GM12801 (cell line): Measurements from ENCODE around the gene KRTAP4-11.
"Not testable (repeated sequence)": the region's sequence is repeated elsewhere in the genome, so short reads cannot be mapped to it uniquely, and the experiment has no call there.

Experiments used
- TF ChIP-seq, protein P1 (sequence below): IDR thresholded peaks from one replicate; pipeline ENCODE4 v1.5.1; 2011; ENCODE audit warnings: control low read depth; ENCODE audit not compliant: insufficient read length; ENCODE audit errors: extremely low read depth

KRTAP4-11 gene

DNA sequence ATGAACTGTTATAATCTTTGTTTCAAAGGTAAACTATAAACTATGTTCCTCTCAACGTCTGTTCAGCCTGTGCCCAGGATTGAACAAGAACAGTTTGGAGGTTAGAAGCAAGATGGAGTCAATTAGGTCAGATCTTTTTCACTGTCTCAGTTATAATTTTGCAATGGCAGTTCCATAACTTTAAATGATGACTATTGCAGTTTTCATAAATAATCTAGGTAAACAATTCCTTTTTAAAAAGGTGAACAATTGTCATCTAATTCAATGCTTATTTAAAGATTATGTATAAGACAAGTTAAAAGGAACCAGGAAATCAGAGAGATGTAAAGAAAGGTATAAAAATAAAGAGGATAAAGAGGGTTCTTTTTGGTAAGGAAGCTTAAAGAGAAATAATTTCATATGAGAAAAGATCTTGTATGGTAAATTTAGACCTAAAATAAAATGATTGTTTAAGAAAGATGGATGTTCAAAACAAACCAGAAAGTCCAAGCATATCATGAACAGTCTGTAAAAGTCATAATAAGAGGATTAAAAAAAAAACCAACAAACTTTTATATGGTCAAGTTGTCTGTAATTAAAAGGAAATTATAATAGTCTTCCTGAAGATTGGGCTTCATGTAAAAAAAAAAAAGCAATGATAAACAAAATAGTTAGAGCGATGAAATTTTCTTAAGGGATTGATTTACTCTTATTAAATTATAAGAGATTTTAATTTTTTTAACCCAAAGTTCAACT, 6.9 kb downstream of the KRTAP4-11 start:
- TF ChIP-seq, protein P1, sequence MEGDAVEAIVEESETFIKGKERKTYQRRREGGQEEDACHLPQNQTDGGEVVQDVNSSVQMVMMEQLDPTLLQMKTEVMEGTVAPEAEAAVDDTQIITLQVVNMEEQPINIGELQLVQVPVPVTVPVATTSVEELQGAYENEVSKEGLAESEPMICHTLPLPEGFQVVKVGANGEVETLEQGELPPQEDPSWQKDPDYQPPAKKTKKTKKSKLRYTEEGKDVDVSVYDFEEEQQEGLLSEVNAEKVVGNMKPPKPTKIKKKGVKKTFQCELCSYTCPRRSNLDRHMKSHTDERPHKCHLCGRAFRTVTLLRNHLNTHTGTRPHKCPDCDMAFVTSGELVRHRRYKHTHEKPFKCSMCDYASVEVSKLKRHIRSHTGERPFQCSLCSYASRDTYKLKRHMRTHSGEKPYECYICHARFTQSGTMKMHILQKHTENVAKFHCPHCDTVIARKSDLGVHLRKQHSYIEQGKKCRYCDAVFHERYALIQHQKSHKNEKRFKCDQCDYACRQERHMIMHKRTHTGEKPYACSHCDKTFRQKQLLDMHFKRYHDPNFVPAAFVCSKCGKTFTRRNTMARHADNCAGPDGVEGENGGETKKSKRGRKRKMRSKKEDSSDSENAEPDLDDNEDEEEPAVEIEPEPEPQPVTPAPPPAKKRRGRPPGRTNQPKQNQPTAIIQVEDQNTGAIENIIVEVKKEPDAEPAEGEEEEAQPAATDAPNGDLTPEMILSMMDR, result no peak

DNA sequence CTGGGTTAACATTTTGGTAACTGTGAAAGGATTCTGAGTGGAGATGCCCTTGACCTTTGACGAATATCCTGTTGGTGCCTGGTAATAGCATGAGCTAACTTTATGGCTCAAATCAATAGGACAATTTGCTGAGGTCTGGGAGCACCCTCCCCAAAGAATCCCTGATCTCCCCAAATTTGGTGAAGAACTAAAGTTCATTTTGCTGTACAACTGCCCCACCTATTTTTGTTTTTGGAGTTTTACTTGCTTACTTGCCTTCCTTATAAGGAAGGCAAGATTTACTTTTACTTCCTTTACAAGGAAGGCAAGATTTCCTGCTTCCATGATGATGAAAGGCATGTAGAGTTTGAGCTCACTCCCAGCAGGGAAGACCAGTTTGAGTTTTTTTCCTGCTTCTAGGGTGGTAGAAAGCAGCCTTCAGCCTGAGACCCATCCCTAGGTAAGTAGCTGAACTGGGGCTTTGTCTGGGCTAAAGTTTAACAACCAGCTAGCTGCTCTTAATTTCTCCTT, 10.2 kb downstream of the KRTAP4-11 start:
- TF ChIP-seq, protein P1, result no peak

DNA sequence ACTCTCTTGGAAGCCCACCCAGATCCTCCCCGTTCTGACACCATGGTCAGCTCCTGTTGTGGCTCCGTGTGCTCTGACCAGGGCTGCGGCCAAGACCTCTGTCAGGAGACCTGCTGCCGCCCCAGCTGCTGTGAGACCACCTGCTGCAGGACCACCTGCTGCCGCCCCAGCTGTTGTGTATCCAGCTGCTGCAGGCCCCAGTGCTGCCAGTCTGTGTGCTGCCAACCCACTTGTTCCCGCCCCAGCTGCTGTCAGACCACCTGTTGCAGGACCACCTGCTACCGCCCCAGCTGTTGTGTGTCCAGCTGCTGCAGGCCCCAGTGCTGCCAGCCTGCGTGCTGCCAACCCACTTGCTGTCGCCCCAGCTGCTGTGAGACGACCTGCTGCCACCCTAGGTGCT, 12.8 kb downstream of the KRTAP4-11 start, which contains the start of gene KRTAP4-9:
TSS of gene KRTAP4-9 (plus strand) at position 43 of the 400 bp plus-strand sequence. CDS start at position 43, 0 bp downstream.
- TF ChIP-seq, protein P1, result not testable (repeated sequence)

DNA sequence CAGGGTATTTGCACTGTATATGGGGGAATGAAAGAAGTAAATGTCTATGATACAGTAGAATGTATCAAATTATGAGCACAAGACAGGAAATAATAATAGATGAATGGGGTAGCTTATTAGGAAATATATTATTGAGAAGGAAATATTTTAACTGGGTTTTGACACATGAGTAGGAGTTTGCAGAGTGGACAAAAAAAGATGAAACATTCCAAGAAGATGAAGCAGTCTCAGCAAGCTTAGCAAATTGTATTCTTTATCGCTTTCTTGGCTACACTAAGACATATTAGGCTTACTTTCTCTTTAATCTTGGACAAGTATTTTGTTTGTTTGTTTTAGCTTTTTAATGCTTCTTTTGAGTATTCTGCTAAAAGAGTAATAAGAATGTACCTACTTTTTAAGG, 14.3 kb downstream of the KRTAP4-11 start:
- TF ChIP-seq, protein P1, result no peak

DNA sequence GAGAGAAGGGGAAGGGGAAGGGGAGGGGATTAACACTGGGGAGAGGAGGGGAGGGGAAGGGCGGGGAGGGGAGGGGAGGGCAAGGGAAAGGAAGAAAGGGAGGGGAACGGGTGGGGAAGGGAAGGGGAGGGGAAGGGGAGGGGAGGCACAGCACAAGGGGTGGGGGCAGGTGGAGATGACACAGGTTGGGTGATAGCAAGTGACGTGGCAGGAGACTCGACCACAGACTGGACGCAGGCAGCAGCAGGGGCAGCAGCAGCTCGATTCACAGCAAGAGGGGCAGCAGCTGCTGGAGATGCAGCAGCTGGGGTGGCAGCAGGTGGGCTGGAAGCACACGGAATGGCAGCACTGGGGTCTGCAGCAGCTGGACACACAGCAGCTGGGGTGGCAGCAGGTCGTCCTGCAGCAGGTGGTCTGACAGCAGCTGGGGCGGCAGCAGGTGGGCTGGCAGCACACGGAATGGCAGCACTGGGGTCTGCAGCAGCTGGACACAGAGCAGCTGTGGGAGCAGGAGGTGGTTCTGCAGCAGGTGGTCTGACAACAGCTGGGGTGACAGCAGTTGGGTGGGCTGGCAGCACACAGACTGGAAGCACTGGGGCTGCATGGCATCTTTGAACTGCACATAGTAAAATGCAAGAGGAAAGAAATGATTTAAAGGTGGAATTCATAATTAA, 16.4 kb downstream of the KRTAP4-11 start, which contains the start of gene KRTAP4-16:
TSS of gene KRTAP4-16 (minus strand) at position 624 of the 674 bp plus-strand sequence. CDS start at position 624, 0 bp downstream.
- TF ChIP-seq, protein P1, result no peak

DNA sequence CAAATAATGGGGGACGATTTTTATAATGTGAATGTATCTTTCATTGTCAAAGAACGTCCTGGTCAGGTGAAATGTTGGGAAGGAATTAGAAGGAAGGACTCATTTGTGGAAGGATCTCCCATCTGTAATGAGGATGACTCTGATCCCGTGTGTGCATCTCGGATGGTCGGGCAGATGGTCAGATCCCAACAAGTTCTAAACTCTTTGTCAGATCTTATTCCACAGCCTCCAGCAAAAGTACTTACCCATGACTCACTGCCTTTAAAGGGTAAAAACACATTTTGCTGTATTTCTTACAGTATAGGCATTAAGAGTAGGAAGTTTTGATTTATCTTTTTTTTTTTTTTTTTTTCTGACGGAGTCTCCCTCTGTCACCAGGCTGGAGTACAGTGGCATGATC, 19.7 kb downstream of the KRTAP4-11 start:
- TF ChIP-seq, protein P1, result no peak

DNA sequence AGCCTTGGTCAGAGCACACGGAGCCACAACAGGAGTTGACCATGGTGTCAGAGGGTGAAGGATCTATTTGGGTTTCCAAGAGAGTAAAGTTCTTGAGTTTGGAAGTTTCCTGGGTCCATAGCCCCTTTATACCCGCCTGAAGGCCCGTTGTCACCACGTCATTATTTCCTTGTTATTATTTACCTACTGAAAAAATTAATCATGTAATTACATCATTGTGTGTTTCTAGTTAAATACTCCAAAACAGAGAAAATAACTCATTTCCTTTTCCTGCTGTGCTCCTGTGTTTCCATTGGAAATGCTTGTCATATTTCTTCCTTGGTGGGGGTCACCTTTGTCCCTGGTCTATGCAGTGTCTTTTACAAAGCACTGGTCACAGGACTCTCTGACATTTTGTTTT, 20.1 kb downstream of the KRTAP4-11 start, which contains the start of gene KRTAP4-8:
TSS of gene KRTAP4-8 (minus strand) at position 101 of the 400 bp plus-strand sequence. CDS start at position 43, 58 bp downstream.
- TF ChIP-seq, protein P1, result no peak
